ENCODE measurements around the gene TNNT2.

TNNT2 gene

GRCh38 chr1:201408834-201409200 is 31.3 kb upstream of the TNNT2 start:
- H3K27ac ChIP-seq: no peak overlapping the region
- TF ChIP-seq, protein P1, sequence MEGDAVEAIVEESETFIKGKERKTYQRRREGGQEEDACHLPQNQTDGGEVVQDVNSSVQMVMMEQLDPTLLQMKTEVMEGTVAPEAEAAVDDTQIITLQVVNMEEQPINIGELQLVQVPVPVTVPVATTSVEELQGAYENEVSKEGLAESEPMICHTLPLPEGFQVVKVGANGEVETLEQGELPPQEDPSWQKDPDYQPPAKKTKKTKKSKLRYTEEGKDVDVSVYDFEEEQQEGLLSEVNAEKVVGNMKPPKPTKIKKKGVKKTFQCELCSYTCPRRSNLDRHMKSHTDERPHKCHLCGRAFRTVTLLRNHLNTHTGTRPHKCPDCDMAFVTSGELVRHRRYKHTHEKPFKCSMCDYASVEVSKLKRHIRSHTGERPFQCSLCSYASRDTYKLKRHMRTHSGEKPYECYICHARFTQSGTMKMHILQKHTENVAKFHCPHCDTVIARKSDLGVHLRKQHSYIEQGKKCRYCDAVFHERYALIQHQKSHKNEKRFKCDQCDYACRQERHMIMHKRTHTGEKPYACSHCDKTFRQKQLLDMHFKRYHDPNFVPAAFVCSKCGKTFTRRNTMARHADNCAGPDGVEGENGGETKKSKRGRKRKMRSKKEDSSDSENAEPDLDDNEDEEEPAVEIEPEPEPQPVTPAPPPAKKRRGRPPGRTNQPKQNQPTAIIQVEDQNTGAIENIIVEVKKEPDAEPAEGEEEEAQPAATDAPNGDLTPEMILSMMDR (conservative IDR thresholded peaks at IDR 0.05): no peak

GRCh38 chr1:201408176-201408833 is 30.8 kb upstream of the TNNT2 start:
- TF ChIP-seq, protein P1 (conservative IDR thresholded peaks at IDR 0.05): peak; percentile 93
- no peak overlapping the region for H3K27ac ChIP-seq

- TF ChIP-seq, protein P1 (conservative IDR thresholded peaks at IDR 0.05): no peak
- H3K27ac ChIP-seq: no peak overlapping the region
Measured at GRCh38 chr1:201406831-201407406, 29.4 kb upstream of the TNNT2 start.

DNA sequence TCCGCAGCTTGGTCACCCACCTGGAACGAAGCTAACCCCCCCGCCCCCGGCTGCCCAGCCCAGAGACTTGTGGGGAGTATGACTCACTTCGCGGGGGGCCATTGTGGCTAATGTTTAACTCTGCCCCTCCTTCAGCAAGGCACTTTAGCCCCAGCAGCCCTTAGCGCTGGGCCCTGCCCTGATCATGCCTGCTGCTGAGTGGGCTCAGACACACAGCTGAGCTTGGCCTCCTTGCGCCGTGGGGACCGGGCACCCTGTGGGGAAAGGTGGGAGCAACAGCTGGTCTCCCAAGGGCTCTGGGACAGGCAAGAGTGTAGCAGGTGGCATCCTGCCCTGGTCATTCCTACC is 28.0 kb upstream of the TNNT2 start:
- H3K27ac ChIP-seq: no peak overlapping the region
- TF ChIP-seq, protein P1 (conservative IDR thresholded peaks at IDR 0.05): no peak

- no peak overlapping the region for H3K27ac ChIP-seq
- TF ChIP-seq, protein P1 (conservative IDR thresholded peaks at IDR 0.05): no peak
Measured at GRCh38 chr1:201404722-201405483, 27.4 kb upstream of the TNNT2 start.

DNA sequence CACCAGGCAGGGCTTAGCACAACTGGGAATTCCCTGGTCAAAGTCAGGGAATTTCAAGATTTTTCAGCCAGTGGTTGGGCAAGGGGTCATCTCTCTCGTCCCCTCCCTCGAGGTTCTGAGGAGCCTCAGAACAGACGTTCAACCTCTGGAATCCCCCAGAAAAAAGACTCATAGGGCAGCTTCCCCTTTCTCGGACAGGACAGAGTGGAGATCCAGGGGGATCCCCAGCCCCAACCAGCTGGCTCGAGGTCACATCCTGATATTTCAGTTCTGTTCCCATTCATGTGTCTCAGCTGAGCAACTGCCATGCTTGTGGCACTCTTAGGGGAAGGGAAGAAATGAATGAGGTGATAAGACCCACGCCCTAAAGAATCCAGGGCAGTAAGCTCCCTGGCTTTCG is 26.6 kb upstream of the TNNT2 start:
- TF ChIP-seq, protein P1 (conservative IDR thresholded peaks at IDR 0.05): no peak
- no peak overlapping the region for H3K27ac ChIP-seq

- TF ChIP-seq, protein P1 (conservative IDR thresholded peaks at IDR 0.05): no peak
- no peak overlapping the region for H3K27ac ChIP-seq
Measured at GRCh38 chr1:201403359-201403758, 25.9 kb upstream of the TNNT2 start.
